Smooth muscle cell (in vitro differentiated cells): ENCODE data around the gene CPPED1. TPM values are rescaled to one million over a fixed set of nuclear protein-coding genes. Genes with fewer than 3 reads are reported as not detected.

Source experiments
- DNase-seq: peaks from one replicate; lab custom pipeline; 2025; ENCODE audit not compliant: unreplicated experiment; lab: John Stamatoyannopoulos, UW
- H2AFZ ChIP-seq: fragments of 200-600 bp; sonication (generic); 2 replicates; pipeline ENCODE4 v1.6.0; 2016; ENCODE audit warnings: antibody characterized with exemption, low read depth, mild to moderate bottlenecking
- H3F3A ChIP-seq: fragments of 200-600 bp; sonication (generic); 2 replicates; pipeline ENCODE4 v1.6.0; 2017; ENCODE audit warnings: antibody characterized with exemption, low read depth
- H3K27ac ChIP-seq: fragments of 200-600 bp; sonication (generic); 2 replicates; pipeline ENCODE4 v1.5.1; 2016; ENCODE audit warnings: low read depth, mild to moderate bottlenecking
- H3K27me3 ChIP-seq: fragments of 200-600 bp; sonication (generic); 2 replicates; pipeline ENCODE4 v1.6.1; 2016; ENCODE audit warnings: low read depth, mild to moderate bottlenecking
- H3K36me3 ChIP-seq: fragments of 200-600 bp; sonication (generic); 2 replicates; pipeline ENCODE4 v1.5.1; 2016; ENCODE audit warnings: low read depth
- H3K4me1 ChIP-seq: fragments of 200-600 bp; sonication (generic); 2 replicates; pipeline ENCODE4 v1.5.1; 2016; ENCODE audit warnings: low read depth
- H3K4me2 ChIP-seq: fragments of 200-600 bp; sonication (generic); 2 replicates; pipeline ENCODE4 v1.6.0; 2016; ENCODE audit warnings: mild to moderate bottlenecking
- H3K4me3 ChIP-seq: fragments of 200-600 bp; sonication (generic); 2 replicates; pipeline ENCODE4 v1.5.1; 2016; ENCODE audit warnings: mild to moderate bottlenecking
- H3K79me2 ChIP-seq: fragments of 200-600 bp; sonication (generic); 2 replicates; pipeline ENCODE4 v1.6.0; 2016; ENCODE audit warnings: low read depth, mild to moderate bottlenecking
- H3K9ac ChIP-seq: fragments of 200-600 bp; sonication (generic); 2 replicates; pipeline ENCODE4 v1.6.0; 2016; ENCODE audit warnings: low read depth
- H3K9me3 ChIP-seq: fragments of 200-600 bp; sonication (generic); replicated peaks from 2 replicates; pipeline ENCODE4 v1.5.1; 2016; ENCODE audit warnings: low read depth
- H4K20me1 ChIP-seq: fragments of 200-600 bp; sonication (generic); 2 replicates; pipeline ENCODE4 v1.6.0; 2016; ENCODE audit warnings: low read depth
- WGBS: methylation state at CpG from one replicate; pipeline ENCODE4 v1.1.7; 2016; ENCODE audit warnings: low lambda C conversion rate; 5-methylcytosine and 5-hydroxymethylcytosine counted together
- polyA plus RNA-seq: library from polyadenylated mRNA; unstranded; fragments of >200 nt; fragmentation: Nextera tagmentation; extraction: Ambion mirVana; gene quantifications from 2 replicates; pipeline ENCODE4 v1.2.1, GENCODE V29; 2016
- total RNA-seq: library from RNA; depleted of rRNA; stranded (reverse); fragments of >200 nt; gene quantifications from 2 replicates; pipeline ENCODE4 v1.2.3, GENCODE V29; 2014
- TF ChIP-seq, protein P1 (sequence below): fragments of 200-600 bp; sonication (generic); IDR thresholded peaks from 2 replicates; pipeline ENCODE4 v1.5.1; 2017; ENCODE audit warnings: borderline replicate concordance, mild to moderate bottlenecking, antibody characterized with exemption; ENCODE audit not compliant: insufficient read depth, poor library complexity, severe bottlenecking

CPPED1 gene
- total and polyA plus RNA-seq, 2 experiments from 2014 or later: 17.2 to 20.9 TPM

DNA sequence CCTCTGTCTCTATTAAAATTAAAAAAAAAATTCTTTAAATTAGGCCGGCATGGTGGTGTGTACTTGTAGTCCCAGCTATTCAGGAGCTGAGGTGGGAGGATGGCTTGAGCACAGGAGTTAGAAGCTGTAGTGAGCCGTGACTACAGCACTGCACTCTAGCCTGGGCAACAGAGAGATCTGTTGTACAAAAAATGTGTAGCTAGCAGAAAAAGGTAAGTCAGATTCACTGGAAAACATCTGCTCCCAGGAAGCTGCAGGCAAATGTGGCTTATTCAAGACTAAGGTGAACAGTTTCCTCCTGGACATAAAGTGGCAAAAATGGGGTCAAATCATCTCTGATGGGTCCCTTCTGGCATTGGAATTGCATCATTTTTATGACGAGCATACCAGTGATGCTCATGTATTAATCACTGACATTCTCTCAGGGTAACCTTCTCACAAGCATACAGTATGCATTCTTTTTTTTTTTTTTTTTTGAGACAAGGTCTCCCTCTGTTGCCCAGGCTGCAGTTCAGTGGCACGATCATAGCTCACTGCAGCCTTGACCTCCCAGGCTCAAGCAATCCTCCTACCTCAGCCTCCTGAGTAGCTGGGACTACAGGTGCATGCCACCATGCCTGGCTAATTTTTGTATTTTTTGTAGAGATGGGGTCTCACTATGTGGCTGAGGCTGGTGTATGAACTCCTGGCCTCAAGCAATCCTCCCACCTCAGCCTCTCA lies 48.7 kb downstream of the CPPED1 start:
- Histone ChIP-seq H3K79me2 (no peaks in the 10 kb centered on the region), H3K27ac (no peak overlapping the region)
- DNase-seq: no peak

DNA sequence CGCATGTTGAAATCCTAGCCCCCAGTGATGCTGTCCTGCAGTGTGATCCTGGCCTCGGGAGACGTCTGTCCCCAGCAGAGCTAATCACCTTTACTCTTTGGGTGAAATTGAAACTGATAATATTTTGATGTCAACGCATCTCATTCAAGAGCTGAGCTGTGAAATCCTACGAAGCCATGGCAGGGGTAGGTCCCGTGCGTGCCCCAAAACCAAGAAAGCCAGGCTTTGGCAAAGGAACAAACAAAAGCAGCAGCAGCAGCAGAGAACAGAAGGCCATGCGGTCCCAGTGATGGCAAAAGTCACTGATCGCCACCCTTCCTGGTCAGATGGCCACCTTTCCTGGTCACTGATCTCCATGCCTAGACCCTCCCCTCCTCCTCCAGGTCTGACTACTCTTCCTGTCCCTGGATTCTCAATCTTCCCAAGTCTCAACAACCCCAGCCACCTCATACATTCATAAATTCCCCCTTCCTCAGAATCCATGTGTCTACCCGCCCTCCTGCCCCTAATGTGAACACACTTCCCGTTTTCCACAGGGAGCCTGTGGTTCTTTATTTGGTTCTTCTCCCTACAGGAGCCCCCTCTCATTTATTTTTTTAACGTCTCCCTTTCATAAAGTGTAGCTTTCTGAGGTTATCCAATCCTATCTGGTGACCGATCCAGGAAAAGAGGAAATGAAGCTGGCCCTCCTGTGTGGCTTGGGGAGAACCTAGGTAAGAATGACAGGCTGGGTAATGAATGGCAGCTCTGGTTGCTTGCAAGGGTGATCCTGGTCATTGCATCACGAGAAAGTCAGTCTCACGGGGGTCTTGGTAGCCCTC lies 50.3 kb downstream of the CPPED1 start:
- TF ChIP-seq, protein P1, sequence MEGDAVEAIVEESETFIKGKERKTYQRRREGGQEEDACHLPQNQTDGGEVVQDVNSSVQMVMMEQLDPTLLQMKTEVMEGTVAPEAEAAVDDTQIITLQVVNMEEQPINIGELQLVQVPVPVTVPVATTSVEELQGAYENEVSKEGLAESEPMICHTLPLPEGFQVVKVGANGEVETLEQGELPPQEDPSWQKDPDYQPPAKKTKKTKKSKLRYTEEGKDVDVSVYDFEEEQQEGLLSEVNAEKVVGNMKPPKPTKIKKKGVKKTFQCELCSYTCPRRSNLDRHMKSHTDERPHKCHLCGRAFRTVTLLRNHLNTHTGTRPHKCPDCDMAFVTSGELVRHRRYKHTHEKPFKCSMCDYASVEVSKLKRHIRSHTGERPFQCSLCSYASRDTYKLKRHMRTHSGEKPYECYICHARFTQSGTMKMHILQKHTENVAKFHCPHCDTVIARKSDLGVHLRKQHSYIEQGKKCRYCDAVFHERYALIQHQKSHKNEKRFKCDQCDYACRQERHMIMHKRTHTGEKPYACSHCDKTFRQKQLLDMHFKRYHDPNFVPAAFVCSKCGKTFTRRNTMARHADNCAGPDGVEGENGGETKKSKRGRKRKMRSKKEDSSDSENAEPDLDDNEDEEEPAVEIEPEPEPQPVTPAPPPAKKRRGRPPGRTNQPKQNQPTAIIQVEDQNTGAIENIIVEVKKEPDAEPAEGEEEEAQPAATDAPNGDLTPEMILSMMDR: no peak
- peaks cover 9% of the 10 kb centered on the region for H3K4me1 ChIP-seq
- H3F3A ChIP-seq: no peaks in the 10 kb centered on the region
- no peak overlapping the region for H3K27ac ChIP-seq
- DNase-seq: no peak
- no peaks in the 10 kb centered on the region for H3K79me2 ChIP-seq
- H3K9me3 ChIP-seq: no peaks in the 10 kb centered on the region
- H3K36me3 ChIP-seq: no peaks in the 10 kb centered on the region
- H3K9ac ChIP-seq: no peak overlapping the region
- H2AFZ ChIP-seq: no peak overlapping the region
- H3K4me3 ChIP-seq: no peak overlapping the region
- WGBS: 94% methylated on average over 15 of the region's 15 CpGs
- no peaks in the 10 kb centered on the region for H3K27me3 ChIP-seq
- H3K4me2 ChIP-seq: no peak overlapping the region
- peaks cover 2% of the 10 kb centered on the region for H4K20me1 ChIP-seq

More for the DNA sequence above, 48.7 kb downstream of the CPPED1 start:
- H3K36me3 ChIP-seq: no peaks in the 10 kb centered on the region
- no peak overlapping the region for H2AFZ ChIP-seq
- no peak overlapping the region for H3K4me3 ChIP-seq
- TF ChIP-seq, protein P1: no peak
- WGBS: 89% methylated on average over 4 of the region's 4 CpGs
- peaks cover 2% of the 10 kb centered on the region for H4K20me1 ChIP-seq
- no peaks in the 10 kb centered on the region for H3K9me3 ChIP-seq
- H3K9ac ChIP-seq: no peak overlapping the region
- H3K4me2 ChIP-seq: no peak overlapping the region
- peaks cover 9% of the 10 kb centered on the region for H3K4me1 ChIP-seq
- H3K27me3 ChIP-seq: no peaks in the 10 kb centered on the region
- no peaks in the 10 kb centered on the region for H3F3A ChIP-seq

DNA sequence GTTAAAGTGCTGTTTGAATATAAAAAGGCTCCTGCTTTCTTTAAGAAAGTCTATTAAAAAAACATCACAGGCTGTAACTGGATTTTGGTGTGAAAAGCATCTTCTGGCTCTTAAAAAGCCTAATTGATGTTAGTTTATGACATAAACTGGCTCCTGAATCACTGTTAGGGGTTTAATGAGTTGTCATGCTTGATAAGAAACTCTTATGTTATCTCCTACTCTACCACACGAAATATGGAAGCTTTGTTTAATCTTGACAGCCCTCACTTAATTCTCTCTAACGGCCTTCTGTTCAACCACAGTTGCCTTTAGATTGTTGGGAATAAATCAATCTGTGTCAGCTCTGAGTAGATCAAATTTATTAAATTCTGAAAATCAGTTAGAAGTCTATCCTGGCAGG lies 51.5 kb downstream of the CPPED1 start:
- Histone ChIP-seq H3K79me2 (no peaks in the 10 kb centered on the region), H2AFZ (no peak overlapping the region), H4K20me1 (peaks cover 2% of the 10 kb centered on the region), H3K4me1 (peaks cover 4% of the 10 kb centered on the region), H3K4me2 (peak overlapping the region; percentile 7), H3K9ac (no peak overlapping the region), H3K4me3 (no peak overlapping the region), H3F3A (no peaks in the 10 kb centered on the region), H3K27me3 (no peaks in the 10 kb centered on the region), H3K27ac (no peak overlapping the region), H3K36me3 (no peaks in the 10 kb centered on the region), H3K9me3 (no peaks in the 10 kb centered on the region)
- WGBS: 7% methylated on average over 2 of the region's 2 CpGs
- TF ChIP-seq, protein P1: no peak
- no peak for DNase-seq
